Liver (tissue), 9 donors: Measurements from ENCODE around the gene GHR. TPM values are rescaled to one million over a fixed set of nuclear protein-coding genes. Genes with fewer than 3 reads are reported as not detected.

Source experiments
- DNase-seq: peaks from one replicate; pipeline ENCODE4 v3.0.0-alpha.2; 2017; ENCODE audit warnings: low spot score
- H3K27ac ChIP-seq, 2 donors: one replicate each; pipeline ENCODE4 v1.7.0; 2013; ENCODE audit warnings: inconsistent platforms in 2 of 2, low read length in 2 of 2, control low read depth in 1 of 2, low read depth in 1 of 2, mild to moderate bottlenecking in 1 of 2
- H3K27me3 ChIP-seq, 4 donors: one replicate each; pipeline versions ENCODE4 v1.6.1 to v1.7.0; 2013; ENCODE audit warnings: low read length in 3 of 4, inconsistent platforms in 1 of 4, mild to moderate bottlenecking in 1 of 4, moderate library complexity in 1 of 4; ENCODE audit not compliant: control insufficient read depth in 4 of 4, insufficient read depth in 4 of 4
- H3K36me3 ChIP-seq, 4 donors: one replicate each; pipeline versions ENCODE4 v1.6.1 to v1.7.0; 2013; ENCODE audit warnings: low read length in 3 of 4, mild to moderate bottlenecking in 3 of 4, low read depth in 1 of 4, moderate library complexity in 1 of 4; ENCODE audit not compliant: control insufficient read depth in 4 of 4, insufficient read depth in 3 of 4
- H3K4me1 ChIP-seq, 4 donors: one replicate each; pipeline versions ENCODE4 v1.6.1 to v1.7.0; 2013; ENCODE audit warnings: low read length in 3 of 4, mild to moderate bottlenecking in 3 of 4, moderate library complexity in 1 of 4; ENCODE audit not compliant: control insufficient read depth in 4 of 4, insufficient read depth in 4 of 4
- H3K4me3 ChIP-seq, 3 donors: one replicate each; pipeline versions ENCODE4 v1.6.1 to v1.7.0; 2013; ENCODE audit warnings: low read length in 3 of 3, control low read depth in 1 of 3, low read depth in 1 of 3, mild to moderate bottlenecking in 1 of 3
- H3K9ac ChIP-seq, 2 donors: one replicate each; pipeline ENCODE4 v1.7.0; 2013; ENCODE audit warnings: low read length in 2 of 2, mild to moderate bottlenecking in 2 of 2, moderate library complexity in 2 of 2, control low read depth in 1 of 2, low read depth in 1 of 2
- H3K9me3 ChIP-seq, 4 donors: one replicate each; pipeline versions ENCODE4 v1.6.1 to v1.7.0; 2013; ENCODE audit warnings: low read length in 3 of 4; ENCODE audit not compliant: control insufficient read depth in 4 of 4
- EGR1 ChIP-seq, 2 donors: IDR thresholded peaks; 2 replicates each; pipeline ENCODE4 v1.6.1; 2016 to 2018; ENCODE audit warnings: antibody characterized with exemption in 2 of 2, low read depth in 2 of 2
- FOXA2 ChIP-seq: IDR thresholded peaks from 2 replicates; pipeline ENCODE4 v1.6.1; 2016; ENCODE audit warnings: antibody characterized with exemption
- GABPA ChIP-seq, 2 donors: IDR thresholded peaks in 1 of 2; conservative IDR thresholded peaks in 1 of 2; 2 replicates each; pipeline ENCODE4 v1.6.1; 2016; ENCODE audit warnings: antibody characterized with exemption in 2 of 2, mild to moderate bottlenecking in 1 of 2, moderate library complexity in 1 of 2
- HNF4A ChIP-seq, 2 donors: conservative IDR thresholded peaks; 2 replicates each; pipeline ENCODE4 v1.6.1; 2016; ENCODE audit warnings: antibody characterized with exemption in 2 of 2, mild to moderate bottlenecking in 2 of 2
- HNF4G ChIP-seq: IDR thresholded peaks from 2 replicates; pipeline ENCODE4 v1.6.1; 2016; ENCODE audit warnings: antibody characterized with exemption
- JUND ChIP-seq, 2 donors: IDR thresholded peaks; 2 replicates each; pipeline ENCODE4 v1.6.1; 2016; ENCODE audit warnings: antibody characterized with exemption in 2 of 2
- NR2F2 ChIP-seq: IDR thresholded peaks from 2 replicates; pipeline ENCODE4 v1.6.1; 2016; ENCODE audit warnings: antibody characterized with exemption
- RAD21 ChIP-seq, 2 donors: IDR thresholded peaks; 2 replicates each; pipeline ENCODE4 v1.6.1; 2016; ENCODE audit warnings: antibody characterized with exemption in 2 of 2, mild to moderate bottlenecking in 2 of 2
- RXRA ChIP-seq, 2 donors: IDR thresholded peaks; 2 replicates each; pipeline ENCODE4 v1.6.1; 2017 to 2018; ENCODE audit warnings: antibody characterized with exemption in 2 of 2, mild to moderate bottlenecking in 1 of 2
- SP1 ChIP-seq: IDR thresholded peaks from 2 replicates; pipeline ENCODE4 v1.6.1; 2018; ENCODE audit warnings: antibody characterized with exemption, mild to moderate bottlenecking
- TAF1 ChIP-seq: conservative IDR thresholded peaks from 2 replicates; pipeline ENCODE4 v1.6.1; 2016; ENCODE audit warnings: antibody characterized with exemption, mild to moderate bottlenecking
- YY1 ChIP-seq: IDR thresholded peaks from 2 replicates; pipeline ENCODE4 v1.6.1; 2016; ENCODE audit warnings: antibody characterized with exemption, mild to moderate bottlenecking
- WGBS: extraction: QIAGEN DNeasy Blood & Tissue Kit; methylation state at CpG from one replicate; pipeline ENCODE4 v1.1.7; 2013; 5-methylcytosine and 5-hydroxymethylcytosine counted together
- polyA plus RNA-seq, 2 donors: library from polyadenylated mRNA; stranded (reverse) in 1 of 2; unstranded in 1 of 2; fragments of 200-250 nt in 1 of 2; fragments of >200 nt in 1 of 2; fragmentation: Nextera tagmentation in 1 of 2; extraction: Ambion mirVana in 1 of 2; gene quantifications; one replicate each; pipeline versions ENCODE4 v1.2.1 to v1.2.3, GENCODE V29; 2013 to 2015
- total RNA-seq, 2 donors: library from RNA; depleted of rRNA; stranded (reverse); fragments of >200 nt; gene quantifications; one replicate each; pipeline ENCODE4 v1.2.3, GENCODE V29; 2014
- TF ChIP-seq, protein P1 (sequence below): IDR thresholded peaks from 2 replicates; pipeline ENCODE4 v1.6.1; 2016; ENCODE audit warnings: antibody characterized with exemption
- TF ChIP-seq, protein P2 (sequence below): IDR thresholded peaks from 2 replicates; pipeline ENCODE4 v1.6.1; 2016; ENCODE audit warnings: antibody characterized with exemption, mild to moderate bottlenecking
- TF ChIP-seq, protein P3 (sequence below): IDR thresholded peaks from 2 replicates; pipeline ENCODE4 v1.6.1; 2016; ENCODE audit warnings: antibody characterized with exemption
- TF ChIP-seq, protein P4 (sequence below): IDR thresholded peaks from 2 replicates; pipeline ENCODE4 v1.6.1; 2016; ENCODE audit warnings: antibody characterized with exemption
- donor health status: healthy.
- donor health status: healthy.
- donor health status: healthy.
- donor health status: healthy.
- donor health status: healthy.

The GHR gene
- total and polyA plus RNA-seq, 4 donors = 6.6 to 104 (median 20.9) TPM

DNA sequence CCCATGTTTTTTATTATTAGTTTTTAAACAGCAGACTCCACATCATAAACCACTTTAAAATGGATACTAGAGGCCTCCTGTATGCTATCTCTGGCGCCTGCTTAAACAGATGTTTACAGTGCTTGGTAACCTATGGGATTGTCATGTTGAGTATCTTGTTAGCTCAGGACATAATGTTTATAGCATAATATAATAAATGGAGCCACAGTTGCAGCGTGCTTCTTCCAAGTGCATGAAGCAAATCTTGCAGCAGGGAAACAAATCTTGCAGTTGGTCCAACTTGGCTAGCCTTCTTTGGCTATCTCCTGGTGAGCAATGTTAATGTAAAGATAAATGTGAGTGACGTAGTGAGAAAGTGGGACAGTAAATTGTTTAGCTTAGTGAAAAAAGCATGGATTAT, 2.8 kb downstream of the GHR start (continued):
- TF ChIP-seq, protein P1, sequence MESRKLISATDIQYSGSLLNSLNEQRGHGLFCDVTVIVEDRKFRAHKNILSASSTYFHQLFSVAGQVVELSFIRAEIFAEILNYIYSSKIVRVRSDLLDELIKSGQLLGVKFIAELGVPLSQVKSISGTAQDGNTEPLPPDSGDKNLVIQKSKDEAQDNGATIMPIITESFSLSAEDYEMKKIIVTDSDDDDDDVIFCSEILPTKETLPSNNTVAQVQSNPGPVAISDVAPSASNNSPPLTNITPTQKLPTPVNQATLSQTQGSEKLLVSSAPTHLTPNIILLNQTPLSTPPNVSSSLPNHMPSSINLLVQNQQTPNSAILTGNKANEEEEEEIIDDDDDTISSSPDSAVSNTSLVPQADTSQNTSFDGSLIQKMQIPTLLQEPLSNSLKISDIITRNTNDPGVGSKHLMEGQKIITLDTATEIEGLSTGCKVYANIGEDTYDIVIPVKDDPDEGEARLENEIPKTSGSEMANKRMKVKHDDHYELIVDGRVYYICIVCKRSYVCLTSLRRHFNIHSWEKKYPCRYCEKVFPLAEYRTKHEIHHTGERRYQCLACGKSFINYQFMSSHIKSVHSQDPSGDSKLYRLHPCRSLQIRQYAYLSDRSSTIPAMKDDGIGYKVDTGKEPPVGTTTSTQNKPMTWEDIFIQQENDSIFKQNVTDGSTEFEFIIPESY = no peak

DNA sequence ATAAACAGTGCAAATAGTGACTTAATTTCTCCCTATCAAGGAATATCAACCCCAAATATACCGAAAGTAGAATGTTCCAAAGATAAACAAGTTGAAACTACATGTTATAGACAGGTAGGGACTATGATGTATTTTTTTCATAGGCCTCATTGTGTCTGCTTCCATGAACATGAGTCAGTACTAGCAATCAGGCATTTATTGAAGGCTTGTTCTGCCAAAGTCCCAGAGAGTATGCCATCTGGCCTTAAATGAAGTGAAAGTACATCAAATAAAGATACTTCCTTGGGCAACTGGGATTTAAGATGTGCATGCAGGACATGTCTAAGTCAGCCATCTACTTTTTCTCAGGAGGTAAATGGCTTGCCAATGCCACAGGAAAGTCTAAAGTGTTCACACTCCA, 6.5 kb downstream of the GHR start:
- DNase-seq = no peak
- no peaks in the 10 kb centered on the region for H3K27me3 ChIP-seq
- no peaks in the 10 kb centered on the region for H3K36me3 ChIP-seq
- no peak overlapping the region for H3K4me3 ChIP-seq
- WGBS = 83% methylated on average over 1 of the region's 1 CpG
- H3K27ac ChIP-seq = no peak overlapping the region
- no peaks in the 10 kb centered on the region for H3K9me3 ChIP-seq
- H3K4me1 ChIP-seq = peaks cover 0 to 61% (median 28%) of the 10 kb centered on the region in 4 donors
- no peak overlapping the region for H3K9ac ChIP-seq
- TF ChIP-seq EGR1 (IDR thresholded peaks at IDR 0.05; ENCODE audit: low read depth in 2 of 2) (no peak), GABPA (IDR thresholded peaks at IDR 0.05 in 1 of 2, conservative IDR thresholded peaks at IDR 0.05 in 1 of 2) (no peak), JUND (IDR thresholded peaks at IDR 0.05) (no peak), FOXA2 (no peak), TAF1 (no peak), HNF4A (conservative IDR thresholded peaks at IDR 0.05) (no peak), YY1 (no peak), HNF4G (no peak), RXRA (IDR thresholded peaks at IDR 0.05) (no peak), SP1 (no peak)
- TF ChIP-seq, protein P2, sequence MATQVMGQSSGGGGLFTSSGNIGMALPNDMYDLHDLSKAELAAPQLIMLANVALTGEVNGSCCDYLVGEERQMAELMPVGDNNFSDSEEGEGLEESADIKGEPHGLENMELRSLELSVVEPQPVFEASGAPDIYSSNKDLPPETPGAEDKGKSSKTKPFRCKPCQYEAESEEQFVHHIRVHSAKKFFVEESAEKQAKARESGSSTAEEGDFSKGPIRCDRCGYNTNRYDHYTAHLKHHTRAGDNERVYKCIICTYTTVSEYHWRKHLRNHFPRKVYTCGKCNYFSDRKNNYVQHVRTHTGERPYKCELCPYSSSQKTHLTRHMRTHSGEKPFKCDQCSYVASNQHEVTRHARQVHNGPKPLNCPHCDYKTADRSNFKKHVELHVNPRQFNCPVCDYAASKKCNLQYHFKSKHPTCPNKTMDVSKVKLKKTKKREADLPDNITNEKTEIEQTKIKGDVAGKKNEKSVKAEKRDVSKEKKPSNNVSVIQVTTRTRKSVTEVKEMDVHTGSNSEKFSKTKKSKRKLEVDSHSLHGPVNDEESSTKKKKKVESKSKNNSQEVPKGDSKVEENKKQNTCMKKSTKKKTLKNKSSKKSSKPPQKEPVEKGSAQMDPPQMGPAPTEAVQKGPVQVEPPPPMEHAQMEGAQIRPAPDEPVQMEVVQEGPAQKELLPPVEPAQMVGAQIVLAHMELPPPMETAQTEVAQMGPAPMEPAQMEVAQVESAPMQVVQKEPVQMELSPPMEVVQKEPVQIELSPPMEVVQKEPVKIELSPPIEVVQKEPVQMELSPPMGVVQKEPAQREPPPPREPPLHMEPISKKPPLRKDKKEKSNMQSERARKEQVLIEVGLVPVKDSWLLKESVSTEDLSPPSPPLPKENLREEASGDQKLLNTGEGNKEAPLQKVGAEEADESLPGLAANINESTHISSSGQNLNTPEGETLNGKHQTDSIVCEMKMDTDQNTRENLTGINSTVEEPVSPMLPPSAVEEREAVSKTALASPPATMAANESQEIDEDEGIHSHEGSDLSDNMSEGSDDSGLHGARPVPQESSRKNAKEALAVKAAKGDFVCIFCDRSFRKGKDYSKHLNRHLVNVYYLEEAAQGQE = no peak
- TF ChIP-seq, protein P3, sequence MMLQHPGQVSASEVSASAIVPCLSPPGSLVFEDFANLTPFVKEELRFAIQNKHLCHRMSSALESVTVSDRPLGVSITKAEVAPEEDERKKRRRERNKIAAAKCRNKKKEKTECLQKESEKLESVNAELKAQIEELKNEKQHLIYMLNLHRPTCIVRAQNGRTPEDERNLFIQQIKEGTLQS = no peak

DNA sequence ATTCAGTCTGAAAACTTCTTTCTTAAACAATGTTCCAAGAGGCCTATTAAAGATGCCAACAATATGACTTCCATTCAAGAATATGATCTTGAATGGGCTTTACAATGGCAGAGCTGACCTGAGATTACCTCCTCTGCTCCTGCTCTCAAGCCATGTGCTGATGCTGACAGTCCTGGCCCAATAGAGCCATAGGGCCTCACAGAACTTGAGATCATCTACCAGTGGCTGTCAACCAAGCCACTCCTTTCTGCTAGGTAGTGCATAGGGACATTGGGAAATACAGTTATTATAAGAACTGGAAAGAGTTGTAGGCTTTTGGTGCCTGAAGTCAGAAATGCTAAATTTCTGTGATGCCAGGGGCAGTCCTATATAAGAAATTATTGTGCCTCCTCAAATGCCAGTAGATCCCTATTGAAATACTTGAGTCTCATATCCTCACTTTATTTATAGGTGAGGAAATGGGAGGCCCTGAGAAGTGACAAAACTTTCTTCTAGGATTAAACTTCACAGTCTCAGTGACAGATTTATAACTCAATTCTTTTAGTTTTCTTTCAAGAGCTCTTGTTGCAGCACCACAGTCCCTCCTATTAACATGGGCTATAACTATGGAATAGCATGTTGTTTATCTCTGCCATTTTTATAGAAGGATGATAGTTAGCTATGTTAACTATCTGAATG, 10.9 kb downstream of the GHR start:
- Histone ChIP-seq H3K27me3 (no peaks in the 10 kb centered on the region), H3K4me1 (peaks cover 2 to 33% (median 11%) of the 10 kb centered on the region in 4 donors), H3K9me3 (peaks cover 0 to 2% (median 0%) of the 10 kb centered on the region in 4 donors), H3K9ac (no peak overlapping the region), H3K36me3 (peaks cover 0 to 2% (median 1%) of the 10 kb centered on the region in 4 donors), H3K27ac (no peak overlapping the region), H3K4me3 (no peak overlapping the region)
- TF ChIP-seq RAD21 (IDR thresholded peaks at IDR 0.05) (no peak), GABPA (IDR thresholded peaks at IDR 0.05 in 1 of 2, conservative IDR thresholded peaks at IDR 0.05 in 1 of 2) (no peak), SP1 (no peak), FOXA2 (no peak), NR2F2 (no peak), YY1 (no peak), RXRA (IDR thresholded peaks at IDR 0.05) (no peak)
- TF ChIP-seq, protein P4, sequence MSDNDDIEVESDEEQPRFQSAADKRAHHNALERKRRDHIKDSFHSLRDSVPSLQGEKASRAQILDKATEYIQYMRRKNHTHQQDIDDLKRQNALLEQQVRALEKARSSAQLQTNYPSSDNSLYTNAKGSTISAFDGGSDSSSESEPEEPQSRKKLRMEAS = no peak
- TF ChIP-seq, protein P3 = no peak
- no peak for DNase-seq
